Smooth muscle cell (in vitro differentiated cells): ENCODE measurements around the gene RAPGEF4. TPM values are rescaled to one million over a fixed set of nuclear protein-coding genes. Genes with fewer than 3 reads are reported as not detected.

Experiments
- DNase-seq: peaks from one replicate; lab custom pipeline; 2025; ENCODE audit not compliant: unreplicated experiment; lab: John Stamatoyannopoulos, UW
- H2AFZ ChIP-seq: fragments of 200-600 bp; sonication (generic); 2 replicates; pipeline ENCODE4 v1.6.0; 2016; ENCODE audit warnings: antibody characterized with exemption, low read depth, mild to moderate bottlenecking
- H3F3A ChIP-seq: fragments of 200-600 bp; sonication (generic); 2 replicates; pipeline ENCODE4 v1.6.0; 2017; ENCODE audit warnings: antibody characterized with exemption, low read depth
- H3K27ac ChIP-seq: fragments of 200-600 bp; sonication (generic); 2 replicates; pipeline ENCODE4 v1.5.1; 2016; ENCODE audit warnings: low read depth, mild to moderate bottlenecking
- H3K27me3 ChIP-seq: fragments of 200-600 bp; sonication (generic); 2 replicates; pipeline ENCODE4 v1.6.1; 2016; ENCODE audit warnings: low read depth, mild to moderate bottlenecking
- H3K36me3 ChIP-seq: fragments of 200-600 bp; sonication (generic); 2 replicates; pipeline ENCODE4 v1.5.1; 2016; ENCODE audit warnings: low read depth
- H3K4me1 ChIP-seq: fragments of 200-600 bp; sonication (generic); 2 replicates; pipeline ENCODE4 v1.5.1; 2016; ENCODE audit warnings: low read depth
- H3K4me2 ChIP-seq: fragments of 200-600 bp; sonication (generic); 2 replicates; pipeline ENCODE4 v1.6.0; 2016; ENCODE audit warnings: mild to moderate bottlenecking
- H3K4me3 ChIP-seq: fragments of 200-600 bp; sonication (generic); 2 replicates; pipeline ENCODE4 v1.5.1; 2016; ENCODE audit warnings: mild to moderate bottlenecking
- H3K79me2 ChIP-seq: fragments of 200-600 bp; sonication (generic); 2 replicates; pipeline ENCODE4 v1.6.0; 2016; ENCODE audit warnings: low read depth, mild to moderate bottlenecking
- H3K9ac ChIP-seq: fragments of 200-600 bp; sonication (generic); 2 replicates; pipeline ENCODE4 v1.6.0; 2016; ENCODE audit warnings: low read depth
- H3K9me3 ChIP-seq: fragments of 200-600 bp; sonication (generic); replicated peaks from 2 replicates; pipeline ENCODE4 v1.5.1; 2016; ENCODE audit warnings: low read depth
- H4K20me1 ChIP-seq: fragments of 200-600 bp; sonication (generic); 2 replicates; pipeline ENCODE4 v1.6.0; 2016; ENCODE audit warnings: low read depth
- CTCF ChIP-seq: fragments of 200-600 bp; sonication (generic); IDR thresholded peaks from 2 replicates; pipeline ENCODE4 v1.5.1; 2017; ENCODE audit warnings: borderline replicate concordance, mild to moderate bottlenecking, antibody characterized with exemption; ENCODE audit not compliant: insufficient read depth, poor library complexity, severe bottlenecking
- WGBS: methylation state at CpG from one replicate; pipeline ENCODE4 v1.1.7; 2016; ENCODE audit warnings: low lambda C conversion rate; 5-methylcytosine and 5-hydroxymethylcytosine counted together
- polyA plus RNA-seq: library from polyadenylated mRNA; unstranded; fragments of >200 nt; fragmentation: Nextera tagmentation; extraction: Ambion mirVana; gene quantifications from 2 replicates; pipeline ENCODE4 v1.2.1, GENCODE V29; 2016
- total RNA-seq: library from RNA; depleted of rRNA; stranded (reverse); fragments of >200 nt; gene quantifications from 2 replicates; pipeline ENCODE4 v1.2.3, GENCODE V29; 2014

The RAPGEF4 gene
- total and polyA plus RNA-seq, 2 experiments from 2014 or later = 0.35 to 2.7 TPM

GRCh38 chr2:172845028-172845630, 109.5 kb downstream of the RAPGEF4 start:
- Histone ChIP-seq H3K36me3 (no peaks in the 10 kb centered on the region), H4K20me1 (no peaks in the 10 kb centered on the region), H2AFZ (no peak overlapping the region), H3K4me1 (no peaks in the 10 kb centered on the region), H3K9ac (no peak overlapping the region), H3K27me3 (no peaks in the 10 kb centered on the region), H3F3A (no peaks in the 10 kb centered on the region), H3K4me3 (no peak overlapping the region), H3K27ac (no peak overlapping the region), H3K79me2 (no peaks in the 10 kb centered on the region), H3K4me2 (no peak overlapping the region), H3K9me3 (no peaks in the 10 kb centered on the region)
- no peak for DNase-seq
- 94% methylated on average over 2 of the region's 2 CpGs for whole genome bisulfite sequencing
- no peak for TF ChIP-seq CTCF

GRCh38 chr2:172846551-172846950, 110.9 kb downstream of the RAPGEF4 start:
- TF ChIP-seq CTCF = no peak
- Histone ChIP-seq H2AFZ (no peak overlapping the region), H3K27me3 (no peaks in the 10 kb centered on the region), H3K79me2 (no peaks in the 10 kb centered on the region), H3K4me1 (no peaks in the 10 kb centered on the region), H3K4me3 (no peak overlapping the region), H3K9ac (no peak overlapping the region), H3K9me3 (no peaks in the 10 kb centered on the region), H3K4me2 (no peak overlapping the region), H4K20me1 (no peaks in the 10 kb centered on the region), H3K27ac (no peak overlapping the region), H3F3A (no peaks in the 10 kb centered on the region), H3K36me3 (no peaks in the 10 kb centered on the region)
- 90% methylated on average over 5 of the region's 5 CpGs for WGBS
- DNase-seq = no peak

- H3K27me3 ChIP-seq = no peaks in the 10 kb centered on the region
- 93% methylated on average over 5 of the region's 5 CpGs for WGBS
- H3K27ac ChIP-seq = no peak overlapping the region
- H3K4me1 ChIP-seq = no peaks in the 10 kb centered on the region
- H3K4me2 ChIP-seq = no peak overlapping the region
- H3F3A ChIP-seq = no peaks in the 10 kb centered on the region
- no peaks in the 10 kb centered on the region for H3K36me3 ChIP-seq
- no peaks in the 10 kb centered on the region for H3K9me3 ChIP-seq
- H3K4me3 ChIP-seq = no peak overlapping the region
- H3K9ac ChIP-seq = no peak overlapping the region
- DNase-seq = no peak
- TF ChIP-seq CTCF = no peak
- no peak overlapping the region for H2AFZ ChIP-seq
- no peaks in the 10 kb centered on the region for H3K79me2 ChIP-seq
- H4K20me1 ChIP-seq = no peaks in the 10 kb centered on the region
Measured at GRCh38 chr2:172847188-172847587, 111.5 kb downstream of the RAPGEF4 start.

GRCh38 chr2:172848519-172848918, 112.9 kb downstream of the RAPGEF4 start:
- H2AFZ ChIP-seq = no peak overlapping the region
- H3K27ac ChIP-seq = no peak overlapping the region
- no peak overlapping the region for H3K4me2 ChIP-seq
- H3K4me1 ChIP-seq = no peaks in the 10 kb centered on the region
- whole genome bisulfite sequencing = 67% methylated on average over 2 of the region's 2 CpGs
- no peaks in the 10 kb centered on the region for H3K36me3 ChIP-seq
- no peaks in the 10 kb centered on the region for H3K9me3 ChIP-seq
- H3K4me3 ChIP-seq = no peak overlapping the region
- DNase-seq = no peak
- TF ChIP-seq CTCF = no peak
- H3K27me3 ChIP-seq = no peaks in the 10 kb centered on the region
- H4K20me1 ChIP-seq = no peaks in the 10 kb centered on the region
- H3K79me2 ChIP-seq = no peaks in the 10 kb centered on the region
- no peaks in the 10 kb centered on the region for H3F3A ChIP-seq
- H3K9ac ChIP-seq = no peak overlapping the region
